Brain pericyte (primary cell): ENCODE measurements around the gene SLC2A6.

Source experiments
- DNase-seq: peaks from one replicate; pipeline ENCODE4 v3.0.0-alpha.2; 2012; ENCODE audit warnings: low read depth, low spot score

The SLC2A6 gene

GRCh38 chr9:133496861-133497842 is 18.3 kb upstream of the SLC2A6 start:
- DNase-seq = no peak

GRCh38 chr9:133495327-133496293 is 16.7 kb upstream of the SLC2A6 start:
- DNase-seq = no peak

GRCh38 chr9:133494636-133495326 is 15.9 kb upstream of the SLC2A6 start:
- DNase-seq = no peak

GRCh38 chr9:133493845-133494540 is 15.1 kb upstream of the SLC2A6 start:
- no peak for DNase-seq

- no peak for DNase-seq
These were observed 14.5 kb upstream of the SLC2A6 start for GRCh38 chr9:133493428-133493827.

- DNase-seq = no peak
These were observed 13.4 kb upstream of the SLC2A6 start for GRCh38 chr9:133492061-133493021.

- DNase-seq = no peak
These were observed 12.7 kb upstream of the SLC2A6 start for GRCh38 chr9:133491656-133491925.

- no peak for DNase-seq
These were observed 12.2 kb upstream of the SLC2A6 start for GRCh38 chr9:133490865-133491655.

GRCh38 chr9:133490201-133490681 is 11.3 kb upstream of the SLC2A6 start:
- no peak for DNase-seq

GRCh38 chr9:133489253-133490190 is 10.6 kb upstream of the SLC2A6 start:
- DNase-seq = no peak

- DNase-seq = no peak
These were observed 9.9 kb upstream of the SLC2A6 start for GRCh38 chr9:133488686-133489252.

GRCh38 chr9:133487331-133487725 is 8.4 kb upstream of the SLC2A6 start:
- no peak for DNase-seq

GRCh38 chr9:133485531-133486260 is 6.8 kb upstream of the SLC2A6 start:
- no peak for DNase-seq

- DNase-seq = no peak
These were observed 6.0 kb upstream of the SLC2A6 start for GRCh38 chr9:133484671-133485437.

GRCh38 chr9:133483611-133484010 is 4.7 kb upstream of the SLC2A6 start:
- no peak for DNase-seq
